Effector CD8-positive, alpha-beta T cell (primary cell): ENCODE data around the gene RNU5D-1.

Experiments
- DNase-seq: peaks from one replicate; lab custom pipeline; 2025; lab: John Stamatoyannopoulos, UW

The RNU5D-1 gene

GRCh38 chr1:44733365-44733764, 2.4 kb upstream of the RNU5D-1 start:
- no peak for DNase-seq

GRCh38 chr1:44724955-44725698, 5.8 kb downstream of the RNU5D-1 start:
- no peak for DNase-seq

GRCh38 chr1:44724296-44724954, 6.5 kb downstream of the RNU5D-1 start:
- DNase-seq, result no peak

GRCh38 chr1:44723496-44724295, 7.3 kb downstream of the RNU5D-1 start:
- no peak for DNase-seq

- DNase-seq, result no peak
Measured at GRCh38 chr1:44723064-44723463, 7.9 kb downstream of the RNU5D-1 start.

GRCh38 chr1:44721485-44722361, 9.2 kb downstream of the RNU5D-1 start:
- peak; percentile 19 for DNase-seq

- DNase-seq, result no peak
Measured at GRCh38 chr1:44720281-44720680, 10.7 kb downstream of the RNU5D-1 start.

- no peak for DNase-seq
Measured at GRCh38 chr1:44719318-44719717, 11.7 kb downstream of the RNU5D-1 start.

- no peak for DNase-seq
Measured at GRCh38 chr1:44718091-44718490, 12.9 kb downstream of the RNU5D-1 start.

- no peak for DNase-seq
Measured at GRCh38 chr1:44717653-44718052, 13.3 kb downstream of the RNU5D-1 start.

- DNase-seq, result no peak
Measured at GRCh38 chr1:44717156-44717555, 13.8 kb downstream of the RNU5D-1 start.

GRCh38 chr1:44714944-44715571, 15.9 kb downstream of the RNU5D-1 start:
- DNase-seq, result peak; percentile 54

GRCh38 chr1:44714532-44714931, 16.4 kb downstream of the RNU5D-1 start:
- no peak for DNase-seq

- DNase-seq, result no peak
Measured at GRCh38 chr1:44713321-44713781, 17.6 kb downstream of the RNU5D-1 start.

GRCh38 chr1:44707959-44708831, 22.8 kb downstream of the RNU5D-1 start:
- DNase-seq, result no peak

GRCh38 chr1:44707112-44707881, 23.7 kb downstream of the RNU5D-1 start:
- no peak for DNase-seq

GRCh38 chr1:44705938-44706337, 25.0 kb downstream of the RNU5D-1 start:
- DNase-seq, result no peak

GRCh38 chr1:44705470-44705869, 25.5 kb downstream of the RNU5D-1 start:
- no peak for DNase-seq

- DNase-seq, result no peak
Measured at GRCh38 chr1:44701141-44701573, 29.8 kb downstream of the RNU5D-1 start.
